Ureter (tissue), 1 donor: ENCODE measurements around the gene GUCY1B1. TPM values are rescaled to one million over a fixed set of nuclear protein-coding genes. Genes with fewer than 3 reads are reported as not detected.

Experiments
- total RNA-seq: library from RNA; stranded (reverse); gene quantifications from one replicate; pipeline ENCODE4 v1.2.4, GENCODE V29; 2023
- donor health status: DM: yes; HTN: yes; CAD: no.

The GUCY1B1 gene
- total RNA-seq, 1 donor from 2014 or later: 10.1 TPM

Other genes with a start within 250 kb of the GUCY1B1 start
- gene GUCY1A1, start 92.2 kb upstream of the GUCY1B1 start, total RNA-seq: 21.0 TPM
- not detected for gene ASIC5, start 107.3 kb downstream of the GUCY1B1 start, total RNA-seq
- gene TDO2, start 144.7 kb downstream of the GUCY1B1 start, total RNA-seq: 1.0 TPM
- 27.4 TPM for gene CTSO, start 194.8 kb downstream of the GUCY1B1 start, total RNA-seq